Hepatocyte (in vitro differentiated cells): Measurements from ENCODE around the gene HEXD. TPM values are rescaled to one million over a fixed set of nuclear protein-coding genes. Genes with fewer than 3 reads are reported as not detected.

Experiments used
- DNase-seq: peaks from one replicate; pipeline ENCODE4 v3.0.0-alpha.2; 2016; ENCODE audit warnings: low spot score
- H2AFZ ChIP-seq: fragments of 200-600 bp; sonication (generic); 2 replicates; pipeline ENCODE4 v1.6.0; 2016; ENCODE audit warnings: antibody characterized with exemption, mild to moderate bottlenecking
- H3K27ac ChIP-seq: fragments of 200-600 bp; sonication (generic); 2 replicates; pipeline ENCODE4 v1.5.1; 2016; ENCODE audit warnings: mild to moderate bottlenecking
- H3K27me3 ChIP-seq: fragments of 200-600 bp; sonication (generic); 2 replicates; pipeline ENCODE4 v1.6.1; 2016
- H3K36me3 ChIP-seq: fragments of 200-600 bp; sonication (generic); replicated peaks from 2 replicates; pipeline ENCODE4 v1.5.1; 2016; ENCODE audit warnings: low read depth; ENCODE audit not compliant: insufficient read depth
- H3K4me1 ChIP-seq: fragments of 200-600 bp; sonication (generic); 2 replicates; pipeline ENCODE4 v1.5.1; 2016; ENCODE audit warnings: mild to moderate bottlenecking, moderate library complexity; ENCODE audit not compliant: insufficient read depth
- H3K4me2 ChIP-seq: fragments of 200-600 bp; sonication (generic); 2 replicates; pipeline ENCODE4 v1.6.0; 2016
- H3K4me3 ChIP-seq: fragments of 200-600 bp; sonication (generic); 2 replicates; pipeline ENCODE4 v1.5.1; 2016; ENCODE audit warnings: mild to moderate bottlenecking
- H3K79me2 ChIP-seq: fragments of 200-600 bp; sonication (generic); 2 replicates; pipeline ENCODE4 v1.6.0; 2017; ENCODE audit warnings: mild to moderate bottlenecking
- H3K9me2 ChIP-seq: fragments of 200-600 bp; sonication (generic); replicated peaks from 2 replicates; pipeline ENCODE4 v1.6.0; 2017; ENCODE audit warnings: mild to moderate bottlenecking; ENCODE audit not compliant: insufficient read depth
- H3K9me3 ChIP-seq: fragments of 200-600 bp; sonication (generic); 2 replicates; pipeline ENCODE4 v1.5.1; 2016; ENCODE audit warnings: low read depth, mild to moderate bottlenecking
- H4K20me1 ChIP-seq: fragments of 200-600 bp; sonication (generic); 2 replicates; pipeline ENCODE4 v1.6.0; 2016; ENCODE audit warnings: mild to moderate bottlenecking; ENCODE audit not compliant: insufficient read depth, poor library complexity, severe bottlenecking
- CTCF ChIP-seq: fragments of 200-600 bp; sonication (generic); IDR thresholded peaks from 2 replicates; pipeline ENCODE4 v1.5.1; 2016; ENCODE audit warnings: antibody characterized with exemption, mild to moderate bottlenecking; ENCODE audit not compliant: poor library complexity
- EZH2 ChIP-seq: fragments of 200-600 bp; sonication (generic); IDR thresholded peaks from 2 replicates; pipeline ENCODE4 v1.6.1; 2016; ENCODE audit warnings: antibody characterized with exemption, mild to moderate bottlenecking, borderline replicate concordance
- EZH2phosphoT487 ChIP-seq: fragments of 200-600 bp; sonication (generic); IDR thresholded peaks from one replicate; pipeline ENCODE4 v1.6.1; 2018; ENCODE audit warnings: antibody characterized with exemption, mild to moderate bottlenecking, low read depth, moderate library complexity; ENCODE audit not compliant: unreplicated experiment, severe bottlenecking
- WGBS: methylation state at CpG from one replicate; pipeline ENCODE4 v1.1.6; 2016; ENCODE audit warnings: low lambda C conversion rate; ENCODE audit errors: missing lambda C conversion rate; 5-methylcytosine and 5-hydroxymethylcytosine counted together
- polyA plus RNA-seq: library from polyadenylated mRNA; unstranded; fragments of >200 nt; fragmentation: Nextera tagmentation; extraction: Ambion mirVana; gene quantifications from 2 replicates; pipeline ENCODE4 v1.2.1, GENCODE V29; 2016
- total RNA-seq: library from RNA; depleted of rRNA; stranded (reverse); fragments of >200 nt; gene quantifications from 2 replicates; pipeline ENCODE4 v1.2.3, GENCODE V29; 2014

Gene HEXD
- total and polyA plus RNA-seq, 2 experiments from 2014 or later: 32.6 to 46.0 TPM

GRCh38 chr17:82435601-82436583 is 17.7 kb downstream of the HEXD start:
- Histone ChIP-seq H3K9me2 (no peaks in the 10 kb centered on the region), H3K4me3 (no peak overlapping the region), H3K36me3 (no peaks in the 10 kb centered on the region), H3K4me1 (no peaks in the 10 kb centered on the region), H4K20me1 (no peaks in the 10 kb centered on the region), H3K9me3 (no peaks in the 10 kb centered on the region), H2AFZ (no peak overlapping the region), H3K27ac (no peak overlapping the region), H3K27me3 (no peaks in the 10 kb centered on the region), H3K4me2 (no peak overlapping the region), H3K79me2 (no peaks in the 10 kb centered on the region)
- no peak for DNase-seq
- 92% methylated on average over 38 of the region's 43 CpGs for WGBS
- TF ChIP-seq CTCF: no peak
- no peak for TF ChIP-seq EZH2phosphoT487
- TF ChIP-seq EZH2: no peak

GRCh38 chr17:82436601-82437324 is 18.6 kb downstream of the HEXD start:
- Histone ChIP-seq H3K9me3 (no peaks in the 10 kb centered on the region), H3K27ac (no peak overlapping the region), H3K79me2 (no peaks in the 10 kb centered on the region), H2AFZ (no peak overlapping the region), H4K20me1 (no peaks in the 10 kb centered on the region), H3K4me1 (no peaks in the 10 kb centered on the region), H3K4me3 (no peak overlapping the region), H3K36me3 (no peaks in the 10 kb centered on the region), H3K27me3 (no peaks in the 10 kb centered on the region), H3K9me2 (no peaks in the 10 kb centered on the region), H3K4me2 (no peak overlapping the region)
- DNase-seq: no peak
- 96% methylated on average over 36 of the region's 36 CpGs for WGBS
- no peak for TF ChIP-seq EZH2phosphoT487
- no peak for TF ChIP-seq EZH2
- TF ChIP-seq CTCF: no peak

GRCh38 chr17:82437325-82437668 is 19.1 kb downstream of the HEXD start:
- Histone ChIP-seq H4K20me1 (no peaks in the 10 kb centered on the region), H3K36me3 (no peaks in the 10 kb centered on the region), H2AFZ (no peak overlapping the region), H3K27ac (no peak overlapping the region), H3K27me3 (no peaks in the 10 kb centered on the region), H3K4me1 (no peaks in the 10 kb centered on the region), H3K9me3 (no peaks in the 10 kb centered on the region), H3K4me3 (no peak overlapping the region), H3K9me2 (no peaks in the 10 kb centered on the region), H3K4me2 (no peak overlapping the region), H3K79me2 (no peaks in the 10 kb centered on the region)
- no peak for TF ChIP-seq EZH2
- WGBS: 97% methylated on average over 18 of the region's 18 CpGs
- no peak for DNase-seq
